ENCODE measurements around the gene ZCCHC10.

GRCh38 chr5:133041157-133041784, 14.9 kb upstream of the ZCCHC10 start:
- no peak for TF ChIP-seq CTCF (IDR thresholded peaks at IDR 0.05 in 4 of 5, conservative IDR thresholded peaks at IDR 0.05 in 1 of 5)
- TF ChIP-seq POLR2A (IDR thresholded peaks at IDR 0.05) = no peak

Data from gastrocnemius medialis (tissue), 4 donors.